Loucy (cell line): ENCODE results near the gene ETS1.

Source experiments
- EZH2phosphoT487 ChIP-seq: fragments of 200-600 bp; IDR thresholded peaks from 2 replicates; pipeline ENCODE4 v1.6.1; 2018; ENCODE audit warnings: antibody characterized with exemption, mild to moderate bottlenecking, moderate library complexity, borderline replicate concordance
- TF ChIP-seq, protein P1 (sequence below): fragments of 200-600 bp; sonication (generic); conservative IDR thresholded peaks from 2 replicates; pipeline ENCODE4 v1.5.1; 2014; ENCODE audit warnings: mild to moderate bottlenecking, antibody characterized with exemption, low read length

DNA sequence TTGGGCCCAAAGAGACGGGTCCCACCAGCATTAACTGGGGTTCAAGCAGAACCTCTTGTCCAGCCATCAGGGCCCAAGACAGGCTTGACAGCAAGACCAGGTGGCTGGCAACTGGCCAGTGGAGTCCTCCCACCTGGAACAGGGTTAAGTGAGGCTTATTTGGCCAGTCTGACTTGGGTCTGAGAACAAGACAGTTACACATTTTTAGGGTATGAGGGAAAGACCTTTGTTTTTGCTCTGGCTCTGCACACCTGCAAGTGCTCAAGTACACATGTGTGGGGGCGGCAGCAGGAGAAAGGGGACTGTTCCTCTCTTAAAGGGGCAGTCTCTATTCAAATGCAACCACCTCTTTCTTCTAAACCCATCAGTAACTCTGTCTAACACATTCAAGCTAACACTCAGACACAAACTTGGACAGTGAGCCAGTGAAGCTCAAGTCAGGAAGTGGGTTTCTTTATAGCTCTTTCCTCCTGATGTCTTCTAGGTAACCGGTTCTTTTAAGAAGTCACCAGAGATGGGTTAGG lies 116.2 kb downstream of the ETS1 start:
- TF ChIP-seq, protein P1, sequence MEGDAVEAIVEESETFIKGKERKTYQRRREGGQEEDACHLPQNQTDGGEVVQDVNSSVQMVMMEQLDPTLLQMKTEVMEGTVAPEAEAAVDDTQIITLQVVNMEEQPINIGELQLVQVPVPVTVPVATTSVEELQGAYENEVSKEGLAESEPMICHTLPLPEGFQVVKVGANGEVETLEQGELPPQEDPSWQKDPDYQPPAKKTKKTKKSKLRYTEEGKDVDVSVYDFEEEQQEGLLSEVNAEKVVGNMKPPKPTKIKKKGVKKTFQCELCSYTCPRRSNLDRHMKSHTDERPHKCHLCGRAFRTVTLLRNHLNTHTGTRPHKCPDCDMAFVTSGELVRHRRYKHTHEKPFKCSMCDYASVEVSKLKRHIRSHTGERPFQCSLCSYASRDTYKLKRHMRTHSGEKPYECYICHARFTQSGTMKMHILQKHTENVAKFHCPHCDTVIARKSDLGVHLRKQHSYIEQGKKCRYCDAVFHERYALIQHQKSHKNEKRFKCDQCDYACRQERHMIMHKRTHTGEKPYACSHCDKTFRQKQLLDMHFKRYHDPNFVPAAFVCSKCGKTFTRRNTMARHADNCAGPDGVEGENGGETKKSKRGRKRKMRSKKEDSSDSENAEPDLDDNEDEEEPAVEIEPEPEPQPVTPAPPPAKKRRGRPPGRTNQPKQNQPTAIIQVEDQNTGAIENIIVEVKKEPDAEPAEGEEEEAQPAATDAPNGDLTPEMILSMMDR, result no peak
- TF ChIP-seq EZH2phosphoT487, result no peak
